Ishikawa (cell line): Measurements from ENCODE around the gene KCNE2.

Source experiments
- CEBPB ChIP-seq: IDR thresholded peaks from 2 replicates; pipeline ENCODE4 v1.6.1; 2012
- CREB1 ChIP-seq: IDR thresholded peaks from 2 replicates; pipeline ENCODE4 v1.6.1; 2012; ENCODE audit warnings: low read depth
- EGR1 ChIP-seq: IDR thresholded peaks from 2 replicates; pipeline ENCODE4 v1.6.1; 2012
- EP300 ChIP-seq: IDR thresholded peaks from 2 replicates; pipeline ENCODE4 v1.6.1; 2012; ENCODE audit warnings: borderline replicate concordance
- FOXM1 ChIP-seq: IDR thresholded peaks from 2 replicates; pipeline ENCODE4 v1.6.1; 2012; ENCODE audit warnings: low read depth, borderline replicate concordance
- NFIC ChIP-seq: IDR thresholded peaks from 2 replicates; pipeline ENCODE4 v1.6.1; 2012
- RAD21 ChIP-seq: IDR thresholded peaks from 2 replicates; pipeline ENCODE4 v1.6.1; 2012; ENCODE audit warnings: low read depth
- TAF1 ChIP-seq: IDR thresholded peaks from 2 replicates; pipeline ENCODE4 v1.6.1; 2012; ENCODE audit warnings: low read depth, mild to moderate bottlenecking
- TCF12 ChIP-seq: IDR thresholded peaks from 2 replicates; pipeline ENCODE4 v1.6.1; 2012; ENCODE audit warnings: low read depth
- TEAD4 ChIP-seq: IDR thresholded peaks from 2 replicates; pipeline ENCODE4 v1.6.1; 2012
- YY1 ChIP-seq: IDR thresholded peaks from 2 replicates; pipeline ENCODE4 v1.6.1; 2012; ENCODE audit warnings: low read depth
- ZBTB7A ChIP-seq: IDR thresholded peaks from 2 replicates; pipeline ENCODE4 v1.6.1; 2012; ENCODE audit warnings: low read depth
- TF ChIP-seq, protein P1 (sequence below): IDR thresholded peaks from 2 replicates; pipeline ENCODE4 v1.6.1; 2012; ENCODE audit warnings: low read depth, mild to moderate bottlenecking
- TF ChIP-seq, protein P2 (sequence below): IDR thresholded peaks from 2 replicates; pipeline ENCODE4 v1.6.1; 2012
- TF ChIP-seq, protein P3 (sequence below): IDR thresholded peaks from 2 replicates; pipeline ENCODE4 v1.6.1; 2012

Gene KCNE2

DNA sequence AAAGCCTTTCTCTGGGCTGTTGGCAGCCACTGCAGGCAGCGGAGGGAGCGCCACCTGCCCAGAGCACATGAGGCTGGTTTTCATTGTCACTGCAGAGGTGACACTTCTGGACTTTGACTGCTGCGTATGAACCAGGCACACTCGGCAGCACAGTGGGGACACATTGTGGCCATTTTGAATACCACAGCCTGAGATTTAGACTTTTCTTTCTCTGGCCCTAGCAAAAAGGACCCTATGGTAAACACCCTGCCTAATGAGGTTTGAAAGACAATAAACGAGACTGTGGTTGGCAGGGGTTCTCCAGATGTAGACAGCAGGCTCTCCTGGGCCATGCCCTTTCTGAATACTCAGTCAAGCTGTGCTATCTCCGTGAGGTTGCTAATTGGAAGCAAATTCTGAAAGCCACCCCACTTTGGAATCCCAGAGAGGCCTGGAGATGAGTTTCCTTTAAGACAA lies 12.0 kb upstream of the KCNE2 start:
- TF ChIP-seq RAD21 = peak; percentile 68
- no peak for TF ChIP-seq TAF1

DNA sequence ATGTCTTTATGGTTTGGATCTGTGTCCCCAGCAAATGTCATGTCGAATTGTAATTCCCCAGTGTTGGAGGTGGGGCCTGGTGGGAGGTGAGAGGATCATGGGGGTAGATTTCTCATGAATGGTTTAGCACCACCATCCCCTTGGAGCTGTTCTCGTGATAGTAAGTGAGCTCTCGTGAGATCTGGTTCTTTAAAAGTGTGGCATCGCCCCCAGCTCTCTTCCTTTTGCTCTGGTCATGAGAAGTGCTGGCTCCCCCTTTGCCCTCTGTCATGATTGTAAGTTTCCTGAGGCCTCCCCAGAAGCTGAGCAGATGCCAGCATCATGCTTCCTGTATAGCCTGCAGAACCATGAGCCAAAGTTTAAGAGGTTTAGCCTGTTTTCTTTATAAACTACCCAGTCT lies 11.2 kb upstream of the KCNE2 start:
- TF ChIP-seq CEBPB (no peak), FOXM1 (no peak), RAD21 (no peak), NFIC (no peak), EGR1 (no peak)
- TF ChIP-seq, protein P1, sequence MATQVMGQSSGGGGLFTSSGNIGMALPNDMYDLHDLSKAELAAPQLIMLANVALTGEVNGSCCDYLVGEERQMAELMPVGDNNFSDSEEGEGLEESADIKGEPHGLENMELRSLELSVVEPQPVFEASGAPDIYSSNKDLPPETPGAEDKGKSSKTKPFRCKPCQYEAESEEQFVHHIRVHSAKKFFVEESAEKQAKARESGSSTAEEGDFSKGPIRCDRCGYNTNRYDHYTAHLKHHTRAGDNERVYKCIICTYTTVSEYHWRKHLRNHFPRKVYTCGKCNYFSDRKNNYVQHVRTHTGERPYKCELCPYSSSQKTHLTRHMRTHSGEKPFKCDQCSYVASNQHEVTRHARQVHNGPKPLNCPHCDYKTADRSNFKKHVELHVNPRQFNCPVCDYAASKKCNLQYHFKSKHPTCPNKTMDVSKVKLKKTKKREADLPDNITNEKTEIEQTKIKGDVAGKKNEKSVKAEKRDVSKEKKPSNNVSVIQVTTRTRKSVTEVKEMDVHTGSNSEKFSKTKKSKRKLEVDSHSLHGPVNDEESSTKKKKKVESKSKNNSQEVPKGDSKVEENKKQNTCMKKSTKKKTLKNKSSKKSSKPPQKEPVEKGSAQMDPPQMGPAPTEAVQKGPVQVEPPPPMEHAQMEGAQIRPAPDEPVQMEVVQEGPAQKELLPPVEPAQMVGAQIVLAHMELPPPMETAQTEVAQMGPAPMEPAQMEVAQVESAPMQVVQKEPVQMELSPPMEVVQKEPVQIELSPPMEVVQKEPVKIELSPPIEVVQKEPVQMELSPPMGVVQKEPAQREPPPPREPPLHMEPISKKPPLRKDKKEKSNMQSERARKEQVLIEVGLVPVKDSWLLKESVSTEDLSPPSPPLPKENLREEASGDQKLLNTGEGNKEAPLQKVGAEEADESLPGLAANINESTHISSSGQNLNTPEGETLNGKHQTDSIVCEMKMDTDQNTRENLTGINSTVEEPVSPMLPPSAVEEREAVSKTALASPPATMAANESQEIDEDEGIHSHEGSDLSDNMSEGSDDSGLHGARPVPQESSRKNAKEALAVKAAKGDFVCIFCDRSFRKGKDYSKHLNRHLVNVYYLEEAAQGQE = no peak

DNA sequence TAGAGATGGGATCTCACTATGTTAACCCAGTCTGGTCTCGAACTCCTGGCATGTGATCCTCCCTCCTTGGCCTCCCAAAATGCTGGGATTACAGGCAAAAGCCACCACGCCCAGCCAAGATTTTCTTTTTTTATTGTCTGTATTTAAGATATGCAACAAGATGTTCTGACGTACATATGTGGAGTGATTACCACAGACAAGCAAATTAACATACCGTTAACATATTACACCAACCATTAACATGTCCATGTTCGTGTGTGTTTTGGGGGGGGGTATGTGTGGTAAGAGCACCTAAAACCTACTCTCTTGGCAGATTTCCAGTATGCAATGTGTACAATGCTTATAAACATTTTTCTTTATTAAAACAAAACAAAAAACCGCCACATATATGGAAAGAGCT lies 10.6 kb upstream of the KCNE2 start:
- TF ChIP-seq NFIC = no peak
- TF ChIP-seq FOXM1 = no peak
- no peak for TF ChIP-seq YY1
- TF ChIP-seq, protein P1 = no peak
- TF ChIP-seq TAF1 = no peak
- TF ChIP-seq, protein P2, sequence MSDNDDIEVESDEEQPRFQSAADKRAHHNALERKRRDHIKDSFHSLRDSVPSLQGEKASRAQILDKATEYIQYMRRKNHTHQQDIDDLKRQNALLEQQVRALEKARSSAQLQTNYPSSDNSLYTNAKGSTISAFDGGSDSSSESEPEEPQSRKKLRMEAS = no peak
- TF ChIP-seq TCF12 = no peak
- TF ChIP-seq EGR1 = no peak
- TF ChIP-seq, protein P3, sequence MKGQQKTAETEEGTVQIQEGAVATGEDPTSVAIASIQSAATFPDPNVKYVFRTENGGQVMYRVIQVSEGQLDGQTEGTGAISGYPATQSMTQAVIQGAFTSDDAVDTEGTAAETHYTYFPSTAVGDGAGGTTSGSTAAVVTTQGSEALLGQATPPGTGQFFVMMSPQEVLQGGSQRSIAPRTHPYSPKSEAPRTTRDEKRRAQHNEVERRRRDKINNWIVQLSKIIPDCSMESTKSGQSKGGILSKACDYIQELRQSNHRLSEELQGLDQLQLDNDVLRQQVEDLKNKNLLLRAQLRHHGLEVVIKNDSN = no peak
- TF ChIP-seq TEAD4 = no peak
- TF ChIP-seq RAD21 = no peak
- TF ChIP-seq ZBTB7A = no peak
- TF ChIP-seq CEBPB = no peak
- TF ChIP-seq CREB1 = no peak
- no peak for TF ChIP-seq EP300

DNA sequence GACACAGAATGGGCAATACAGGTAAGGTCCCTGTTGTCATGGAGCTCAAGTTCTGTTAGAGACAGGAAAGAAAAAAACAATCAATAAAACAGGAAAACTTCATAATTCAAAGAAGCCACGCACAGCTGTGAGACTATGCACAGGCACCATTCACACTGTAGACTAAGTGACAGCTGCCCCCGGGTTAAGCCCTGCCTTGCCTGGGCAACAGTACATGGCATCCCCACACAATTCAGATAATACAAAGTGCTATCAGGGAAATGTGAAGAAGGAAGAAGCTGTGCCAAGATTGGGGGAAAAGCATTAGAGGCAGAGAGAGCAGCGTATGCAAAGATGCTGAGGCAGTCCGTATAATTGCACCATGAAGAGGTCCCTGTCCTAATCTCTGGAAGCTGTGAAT lies 9.0 kb upstream of the KCNE2 start:
- TF ChIP-seq, protein P1 = no peak
- TF ChIP-seq TCF12 = no peak
- no peak for TF ChIP-seq YY1
- TF ChIP-seq CEBPB = no peak
- TF ChIP-seq, protein P3 = no peak
- TF ChIP-seq RAD21 = no peak
- TF ChIP-seq CREB1 = no peak
- TF ChIP-seq EP300 = no peak
- TF ChIP-seq, protein P2 = no peak
- no peak for TF ChIP-seq FOXM1
- no peak for TF ChIP-seq ZBTB7A
- no peak for TF ChIP-seq TEAD4
- no peak for TF ChIP-seq TAF1

DNA sequence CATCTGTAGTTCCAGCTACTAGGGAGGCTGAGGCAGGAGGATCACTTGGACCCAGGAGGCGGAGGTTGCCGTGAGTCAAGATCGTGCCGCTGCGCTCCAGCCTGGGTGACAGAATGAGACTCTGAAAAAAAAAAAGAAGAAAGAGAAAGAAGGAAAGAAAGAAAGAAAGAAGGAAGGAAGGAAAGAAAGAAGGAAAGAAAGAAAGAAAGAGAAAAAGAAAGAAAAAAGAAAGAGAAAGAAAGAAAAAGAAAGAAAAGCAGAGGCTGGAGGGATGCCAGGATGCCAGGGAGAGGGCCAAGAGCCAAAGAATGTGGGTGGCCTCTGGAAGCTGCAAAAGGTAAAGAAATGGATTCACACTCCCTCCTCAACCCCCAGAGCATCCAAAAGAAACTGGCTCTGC lies 8.2 kb upstream of the KCNE2 start:
- no peak for TF ChIP-seq EGR1
- TF ChIP-seq TEAD4 = no peak
- TF ChIP-seq TAF1 = no peak
- no peak for TF ChIP-seq FOXM1
- no peak for TF ChIP-seq EP300
- no peak for TF ChIP-seq TCF12
